ENCODE measurements around the gene CARS1.
A peak's percentile ranks its signal among the peaks of the same experiment; 100 is the strongest.

Gene CARS1

GRCh38 chr11:3015796-3016195 is 41.4 kb downstream of the CARS1 start:
- peaks cover 91 to 100% (median 98%) of the 10 kb centered on the region in 11 experiments for H3K36me3 ChIP-seq

DNA sequence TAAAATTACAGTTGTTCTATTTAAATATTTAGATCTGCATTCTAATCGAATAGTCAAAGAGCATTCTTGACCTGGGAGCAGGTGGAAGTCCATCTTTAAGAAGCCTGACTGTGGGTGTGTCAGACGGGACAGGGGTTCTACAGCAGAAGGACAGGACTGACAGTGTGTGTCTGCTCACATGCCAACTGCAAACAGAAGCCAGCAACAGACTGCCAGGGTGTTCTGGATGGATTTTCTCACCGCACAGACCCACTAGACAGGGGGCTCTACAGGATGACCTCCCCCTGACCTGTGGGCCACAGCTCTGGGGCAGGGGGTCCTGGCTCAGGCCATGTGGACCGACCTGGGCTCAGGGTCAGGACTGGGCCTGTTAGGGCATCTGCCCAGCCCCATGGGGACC is 42.3 kb downstream of the CARS1 start:
- no peak for TF ChIP-seq Cebpa-rat (IDR thresholded peaks at IDR 0.05)
- Histone ChIP-seq H3K4me1 (peaks cover 19 to 74% (median 32%) of the 10 kb centered on the region in 10 experiments), H3K4me3 (no peak overlapping the region), H3K9me3 (replicated peaks in 1 of 11) (no peaks in the 10 kb centered on the region), H3K9ac (peak overlapping the region in 6 of 11 experiments; percentile 6 to 42 (median 31); a peak in 6 of 22 replicates), H3K27me3 (no peaks in the 10 kb centered on the region), H4K20me1 (peaks cover 0 to 53% (median 0%) of the 10 kb centered on the region in 11 experiments; a peak in 8 of 22 replicates), H3K27ac (peak overlapping the region in 8 of 11 experiments; percentile 10 to 54 (median 35); a peak in 9 of 22 replicates), H3K36me3 (peaks cover 89 to 100% (median 98%) of the 10 kb centered on the region in 11 experiments), H3K4me2 (peak overlapping the region; percentile 26 to 61 (median 48))

More at GRCh38 chr11:3015796-3016195, 41.4 kb downstream of the CARS1 start:
- Histone ChIP-seq H3K27me3 (no peaks in the 10 kb centered on the region), H3K9me3 (replicated peaks in 1 of 11) (no peaks in the 10 kb centered on the region), H3K4me1 (peaks cover 19 to 68% (median 34%) of the 10 kb centered on the region in 10 experiments), H3K9ac (peak overlapping the region in 2 of 11 experiments; percentile 9 to 36; a peak in 3 of 22 replicates), H3K4me3 (no peak overlapping the region), H3K4me2 (peak overlapping the region in 9 of 11 experiments; percentile 24 to 61 (median 43); a peak in 12 of 22 replicates), H3K27ac (peak overlapping the region in 5 of 11 experiments; percentile 22 to 54 (median 49); a peak in 8 of 22 replicates), H4K20me1 (peaks cover 0 to 49% (median 3%) of the 10 kb centered on the region in 11 experiments; a peak in 8 of 22 replicates)
- no peak for TF ChIP-seq Cebpa-rat (IDR thresholded peaks at IDR 0.05)

- Histone ChIP-seq H3K4me3 (no peak overlapping the region), H3K4me1 (peaks cover 19 to 79% (median 32%) of the 10 kb centered on the region in 10 experiments), H3K27ac (peak overlapping the region in 9 of 11 experiments; percentile 2 to 54 (median 26); a peak in 12 of 22 replicates), H3K27me3 (no peaks in the 10 kb centered on the region), H3K9me3 (replicated peaks in 1 of 11) (no peaks in the 10 kb centered on the region), H4K20me1 (peaks cover 0 to 54% (median 0%) of the 10 kb centered on the region in 11 experiments; a peak in 9 of 22 replicates), H3K36me3 (peaks cover 89 to 100% (median 98%) of the 10 kb centered on the region in 11 experiments), H3K4me2 (peak overlapping the region; percentile 26 to 61 (median 48); a peak in 21 of 22 replicates), H3K9ac (peak overlapping the region in 7 of 11 experiments; percentile 2 to 42 (median 28); a peak in 9 of 22 replicates)
- no peak for TF ChIP-seq Cebpa-rat (IDR thresholded peaks at IDR 0.05)
Observed at GRCh38 chr11:3014057-3014938, 42.9 kb downstream of the CARS1 start.

DNA sequence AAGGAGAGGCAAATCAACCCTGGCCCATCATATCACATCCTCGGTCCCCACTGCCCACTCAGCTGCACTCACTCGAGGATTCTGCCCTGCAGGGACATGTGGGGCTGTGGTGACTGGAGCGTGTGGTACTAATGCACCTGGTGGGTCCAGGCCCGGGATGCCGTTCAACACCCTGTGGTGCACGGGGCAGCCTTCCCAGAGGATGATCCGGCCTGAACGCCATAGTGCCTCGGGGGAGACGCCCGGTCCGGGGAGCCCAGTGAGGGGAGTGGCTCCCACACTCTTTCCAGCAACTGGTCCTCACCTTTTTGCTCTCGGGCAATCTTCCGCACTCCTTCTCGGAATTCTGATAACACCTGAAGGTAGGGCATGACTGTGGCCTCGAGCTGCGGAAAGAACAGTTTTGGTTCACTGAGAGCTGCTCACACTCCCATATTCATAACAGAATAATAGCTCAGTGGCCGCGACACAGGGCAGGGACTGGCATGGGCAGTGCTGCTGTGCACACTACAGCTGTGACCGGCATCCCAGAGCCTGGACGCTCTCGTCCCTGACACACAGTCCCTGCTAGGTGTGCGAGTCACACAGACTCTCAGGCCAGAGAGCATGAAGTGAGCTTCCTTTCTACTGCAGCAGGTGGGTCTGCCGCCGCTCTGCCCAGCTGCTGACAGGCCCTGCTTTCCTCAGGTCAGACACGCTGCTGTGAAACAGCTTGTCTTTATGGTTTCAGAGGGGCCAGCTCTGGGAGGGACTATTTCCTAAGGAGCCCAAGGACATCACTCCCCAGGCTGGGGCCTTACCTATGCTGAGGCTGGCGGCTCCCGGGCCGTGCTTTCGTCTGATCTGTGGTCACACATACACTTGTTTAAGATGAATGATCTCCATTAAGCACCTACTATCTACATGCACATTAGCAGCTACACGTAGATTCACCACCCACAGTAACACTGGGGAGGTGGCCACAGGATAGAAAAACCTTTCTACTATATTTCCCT is 45.0 kb downstream of the CARS1 start:
- no peaks in the 10 kb centered on the region for H3K9me3 ChIP-seq (replicated peaks in 1 of 11)
- H3K9ac ChIP-seq = no peak overlapping the region
- H3K4me3 ChIP-seq = no peak overlapping the region
- H3K27me3 ChIP-seq = no peaks in the 10 kb centered on the region
- H3K4me2 ChIP-seq = peak overlapping the region in 2 of 11 experiments; percentile 18 to 41; a peak in 3 of 22 replicates
- peaks cover 0 to 56% (median 7%) of the 10 kb centered on the region in 11 experiments; a peak in 11 of 22 replicates for H4K20me1 ChIP-seq
- peaks cover 71 to 99% (median 96%) of the 10 kb centered on the region in 11 experiments for H3K36me3 ChIP-seq
- TF ChIP-seq Cebpa-rat (IDR thresholded peaks at IDR 0.05) = no peak
- H3K4me1 ChIP-seq = peaks cover 22 to 79% (median 38%) of the 10 kb centered on the region in 10 experiments
- H3K27ac ChIP-seq = peak overlapping the region in 1 of 11 experiments; percentile 11; a peak in 1 of 22 replicates

GRCh38 chr11:3010521-3011275 is 46.5 kb downstream of the CARS1 start:
- Histone ChIP-seq H3K4me2 (peak overlapping the region in 3 of 11 experiments; percentile 15 to 50 (median 37); a peak in 4 of 22 replicates), H4K20me1 (peaks cover 0 to 54% (median 17%) of the 10 kb centered on the region in 11 experiments; a peak in 13 of 22 replicates), H3K36me3 (peaks cover 61 to 99% (median 92%) of the 10 kb centered on the region in 11 experiments), H3K27ac (peak overlapping the region in 2 of 11 experiments; percentile 32 to 38; a peak in 5 of 22 replicates), H3K27me3 (no peaks in the 10 kb centered on the region), H3K9me3 (replicated peaks in 1 of 11) (no peaks in the 10 kb centered on the region), H3K4me1 (peaks cover 36 to 74% (median 41%) of the 10 kb centered on the region in 10 experiments), H3K9ac (peak overlapping the region in 1 of 11 experiments; percentile 5; a peak in 1 of 22 replicates), H3K4me3 (no peak overlapping the region)
- TF ChIP-seq Cebpa-rat (IDR thresholded peaks at IDR 0.05) = no peak

- Histone ChIP-seq H4K20me1 (peaks cover 0 to 48% (median 17%) of the 10 kb centered on the region in 11 experiments; a peak in 12 of 22 replicates), H3K4me3 (no peak overlapping the region), H3K27me3 (no peaks in the 10 kb centered on the region), H3K9ac (no peak overlapping the region; a peak in 1 of 22 replicates), H3K9me3 (replicated peaks in 1 of 11) (no peaks in the 10 kb centered on the region), H3K4me2 (peak overlapping the region in 3 of 11 experiments; percentile 15 to 50 (median 37); a peak in 4 of 22 replicates), H3K4me1 (peaks cover 29 to 67% (median 35%) of the 10 kb centered on the region in 10 experiments), H3K27ac (peak overlapping the region in 2 of 11 experiments; percentile 2 to 32; a peak in 2 of 22 replicates), H3K36me3 (peaks cover 60 to 99% (median 92%) of the 10 kb centered on the region in 11 experiments)
- TF ChIP-seq Cebpa-rat (IDR thresholded peaks at IDR 0.05) = no peak
Observed at GRCh38 chr11:3010004-3010403, 47.2 kb downstream of the CARS1 start.

- Histone ChIP-seq H3K4me1 (peaks cover 24 to 62% (median 30%) of the 10 kb centered on the region in 10 experiments), H3K27me3 (no peaks in the 10 kb centered on the region), H4K20me1 (peaks cover 0 to 42% (median 17%) of the 10 kb centered on the region in 11 experiments; a peak in 12 of 22 replicates), H3K36me3 (peaks cover 63 to 99% (median 92%) of the 10 kb centered on the region in 11 experiments), H3K4me3 (no peak overlapping the region), H3K9me3 (replicated peaks in 1 of 11) (no peaks in the 10 kb centered on the region), H3K27ac (peak overlapping the region in 1 of 11 experiments; percentile 2; a peak in 1 of 22 replicates), H3K4me2 (no peak overlapping the region), H3K9ac (peak overlapping the region in 1 of 11 experiments; percentile 19; a peak in 1 of 22 replicates)
- TF ChIP-seq Cebpa-rat (IDR thresholded peaks at IDR 0.05) = no peak
Observed at GRCh38 chr11:3009481-3009880, 47.7 kb downstream of the CARS1 start.

All from BLaER1 treated with 17β-estradiol and CSF1 and Interleukin-3, amounts not matched to agents 10 nM and 100 nM (cell line).